Mammary epithelial cell (primary cell): ENCODE data around the gene KCNF1.

Experiments
- EZH2 ChIP-seq: IDR thresholded peaks from 2 replicates; pipeline ENCODE4 v1.6.1; 2012; ENCODE audit warnings: low read length, inconsistent platforms, borderline replicate concordance
- TF ChIP-seq, protein P1 (sequence below), 2 donors: IDR thresholded peaks in 1 of 2; conservative IDR thresholded peaks in 1 of 2; 2 replicates each; pipeline ENCODE4 v1.5.1; 2011 to 2012; ENCODE audit warnings: inconsistent platforms in 2 of 2, low read length in 2 of 2, mild to moderate bottlenecking in 2 of 2, control low read depth in 1 of 2, low read depth in 1 of 2; ENCODE audit not compliant: insufficient read depth in 1 of 2; ENCODE audit errors: extremely low read depth in 1 of 2

GRCh38 chr2:10883801-10884478 is 27.8 kb upstream of the KCNF1 start:
- TF ChIP-seq, protein P1, sequence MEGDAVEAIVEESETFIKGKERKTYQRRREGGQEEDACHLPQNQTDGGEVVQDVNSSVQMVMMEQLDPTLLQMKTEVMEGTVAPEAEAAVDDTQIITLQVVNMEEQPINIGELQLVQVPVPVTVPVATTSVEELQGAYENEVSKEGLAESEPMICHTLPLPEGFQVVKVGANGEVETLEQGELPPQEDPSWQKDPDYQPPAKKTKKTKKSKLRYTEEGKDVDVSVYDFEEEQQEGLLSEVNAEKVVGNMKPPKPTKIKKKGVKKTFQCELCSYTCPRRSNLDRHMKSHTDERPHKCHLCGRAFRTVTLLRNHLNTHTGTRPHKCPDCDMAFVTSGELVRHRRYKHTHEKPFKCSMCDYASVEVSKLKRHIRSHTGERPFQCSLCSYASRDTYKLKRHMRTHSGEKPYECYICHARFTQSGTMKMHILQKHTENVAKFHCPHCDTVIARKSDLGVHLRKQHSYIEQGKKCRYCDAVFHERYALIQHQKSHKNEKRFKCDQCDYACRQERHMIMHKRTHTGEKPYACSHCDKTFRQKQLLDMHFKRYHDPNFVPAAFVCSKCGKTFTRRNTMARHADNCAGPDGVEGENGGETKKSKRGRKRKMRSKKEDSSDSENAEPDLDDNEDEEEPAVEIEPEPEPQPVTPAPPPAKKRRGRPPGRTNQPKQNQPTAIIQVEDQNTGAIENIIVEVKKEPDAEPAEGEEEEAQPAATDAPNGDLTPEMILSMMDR (conservative IDR thresholded peaks at IDR 0.05 in 1 of 2, IDR thresholded peaks at IDR 0.05 in 1 of 2; ENCODE audit: extremely low read depth in 1 of 2, insufficient read depth in 1 of 2, low read depth in 1 of 2, low read length in 2 of 2) = no peak
- no peak for TF ChIP-seq EZH2
